ENCODE measurements around the gene PUM2.
"Not testable (repeated sequence)": the region's sequence is repeated elsewhere in the genome, so short reads cannot be mapped to it uniquely, and the experiment has no call there.

Gene PUM2

DNA sequence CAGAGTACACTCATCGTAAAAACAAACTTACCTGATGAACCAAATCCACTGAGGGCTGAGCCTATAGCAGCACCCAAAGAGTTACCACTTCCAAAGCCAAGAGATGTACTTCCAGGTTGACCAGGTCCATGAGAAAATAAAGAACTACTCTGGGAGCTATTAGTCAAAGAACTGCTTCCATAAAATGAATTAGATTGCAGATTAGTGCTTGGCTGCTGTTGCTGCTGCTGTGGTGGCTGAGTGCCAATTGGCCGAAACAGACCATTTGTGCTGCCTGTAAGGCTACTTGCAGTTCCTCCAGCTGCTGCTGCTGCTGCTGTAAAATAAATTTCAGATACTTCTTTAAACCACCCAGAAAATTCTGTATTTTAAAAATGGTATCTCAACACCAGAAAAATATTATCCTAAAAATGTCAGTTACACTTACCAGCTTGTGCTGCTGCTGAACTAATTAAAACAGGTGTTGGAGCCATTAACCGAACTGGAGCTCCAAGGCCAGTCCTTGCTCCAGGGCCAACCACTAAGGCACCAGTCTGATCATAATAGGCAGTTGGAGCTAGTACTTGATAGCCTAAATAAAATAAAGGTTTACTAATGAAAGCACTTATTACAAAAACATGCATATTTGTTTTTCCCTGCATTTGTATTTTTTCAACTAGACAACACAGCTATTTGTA is 67.6 kb downstream of the PUM2 start:
- no peak overlapping the region for H3K4me2 ChIP-seq (ENCODE audit: low read length)
- TF ChIP-seq, protein P1, sequence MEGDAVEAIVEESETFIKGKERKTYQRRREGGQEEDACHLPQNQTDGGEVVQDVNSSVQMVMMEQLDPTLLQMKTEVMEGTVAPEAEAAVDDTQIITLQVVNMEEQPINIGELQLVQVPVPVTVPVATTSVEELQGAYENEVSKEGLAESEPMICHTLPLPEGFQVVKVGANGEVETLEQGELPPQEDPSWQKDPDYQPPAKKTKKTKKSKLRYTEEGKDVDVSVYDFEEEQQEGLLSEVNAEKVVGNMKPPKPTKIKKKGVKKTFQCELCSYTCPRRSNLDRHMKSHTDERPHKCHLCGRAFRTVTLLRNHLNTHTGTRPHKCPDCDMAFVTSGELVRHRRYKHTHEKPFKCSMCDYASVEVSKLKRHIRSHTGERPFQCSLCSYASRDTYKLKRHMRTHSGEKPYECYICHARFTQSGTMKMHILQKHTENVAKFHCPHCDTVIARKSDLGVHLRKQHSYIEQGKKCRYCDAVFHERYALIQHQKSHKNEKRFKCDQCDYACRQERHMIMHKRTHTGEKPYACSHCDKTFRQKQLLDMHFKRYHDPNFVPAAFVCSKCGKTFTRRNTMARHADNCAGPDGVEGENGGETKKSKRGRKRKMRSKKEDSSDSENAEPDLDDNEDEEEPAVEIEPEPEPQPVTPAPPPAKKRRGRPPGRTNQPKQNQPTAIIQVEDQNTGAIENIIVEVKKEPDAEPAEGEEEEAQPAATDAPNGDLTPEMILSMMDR (IDR thresholded peaks at IDR 0.05): no peak
- peaks cover 4% of the 10 kb centered on the region for H3K4me1 ChIP-seq
- no peaks in the 10 kb centered on the region for H3K9me3 ChIP-seq (ENCODE audit: control insufficient read depth, low read length)
- peaks cover 15% of the 10 kb centered on the region for H3K79me2 ChIP-seq
- no peaks in the 10 kb centered on the region for H3K27me3 ChIP-seq (ENCODE audit: control insufficient read depth, insufficient read depth, low read length)
- H2AFZ ChIP-seq: no peak overlapping the region
- H3K9ac ChIP-seq: no peak overlapping the region
- no peak overlapping the region for H3K27ac ChIP-seq
- H3K4me3 ChIP-seq (ENCODE audit: low read depth, low read length): no peak overlapping the region
- H3K36me3 ChIP-seq (ENCODE audit: control insufficient read depth, insufficient read depth, low read length): no peaks in the 10 kb centered on the region

DNA sequence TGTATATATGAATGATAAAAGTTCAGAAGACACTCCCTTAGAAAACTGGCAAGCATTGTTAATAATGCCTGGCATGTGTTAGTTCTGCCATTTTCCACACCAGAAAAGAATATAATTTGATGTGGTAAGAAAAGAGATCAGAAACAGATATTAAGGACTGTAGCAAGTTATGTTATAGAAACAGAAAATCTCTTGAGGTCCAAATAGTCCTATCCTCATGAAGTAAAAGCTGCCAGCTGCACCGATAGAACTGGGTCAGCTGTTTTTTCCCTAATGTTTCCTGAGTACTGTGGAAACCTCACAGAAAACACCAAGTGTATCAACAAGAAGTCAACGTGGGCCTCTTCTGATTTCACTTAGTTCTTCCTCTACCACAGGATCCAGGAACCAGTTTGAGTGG is 68.8 kb downstream of the PUM2 start:
- Histone ChIP-seq H3K27me3 (ENCODE audit: control insufficient read depth, insufficient read depth, low read length) (no peaks in the 10 kb centered on the region), H3K79me2 (peaks cover 11% of the 10 kb centered on the region), H3K9ac (no peak overlapping the region), H3K4me2 (ENCODE audit: low read length) (no peak overlapping the region), H3K4me3 (ENCODE audit: low read depth, low read length) (no peak overlapping the region), H3K27ac (no peak overlapping the region), H3K4me1 (peaks cover 4% of the 10 kb centered on the region), H3K9me3 (ENCODE audit: control insufficient read depth, low read length) (no peaks in the 10 kb centered on the region), H3K36me3 (ENCODE audit: control insufficient read depth, insufficient read depth, low read length) (no peaks in the 10 kb centered on the region), H2AFZ (no peak overlapping the region)
- TF ChIP-seq, protein P1 (IDR thresholded peaks at IDR 0.05): no peak

DNA sequence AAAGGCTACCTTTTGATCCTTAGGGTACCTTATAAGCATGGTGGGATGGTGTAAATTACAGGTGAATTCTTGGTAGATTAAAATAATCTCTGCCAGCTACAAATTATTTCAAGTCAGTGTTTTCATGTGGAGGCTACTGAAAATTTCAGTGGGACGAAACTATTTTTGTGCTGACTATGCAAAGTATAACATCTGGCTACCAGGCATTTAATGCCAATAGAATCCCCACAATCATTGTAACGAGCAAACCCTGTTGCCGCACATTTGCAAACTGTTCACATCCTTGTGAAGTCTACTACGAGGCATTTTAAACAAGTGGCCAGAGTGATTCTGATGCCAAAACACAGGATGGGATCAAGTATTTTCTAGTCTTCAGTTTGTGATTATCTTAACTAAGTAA is 77.6 kb downstream of the PUM2 start:
- H3K27ac ChIP-seq: no peak overlapping the region
- TF ChIP-seq, protein P1 (IDR thresholded peaks at IDR 0.05): no peak
- no peaks in the 10 kb centered on the region for H3K9me3 ChIP-seq (ENCODE audit: control insufficient read depth, low read length)
- H3K4me2 ChIP-seq (ENCODE audit: low read length): no peak overlapping the region
- no peaks in the 10 kb centered on the region for H3K36me3 ChIP-seq (ENCODE audit: control insufficient read depth, insufficient read depth, low read length)
- no peaks in the 10 kb centered on the region for H3K4me1 ChIP-seq
- H3K79me2 ChIP-seq: peaks cover 2% of the 10 kb centered on the region
- H3K27me3 ChIP-seq (ENCODE audit: control insufficient read depth, insufficient read depth, low read length): no peaks in the 10 kb centered on the region
- no peak overlapping the region for H2AFZ ChIP-seq
- no peak overlapping the region for H3K4me3 ChIP-seq (ENCODE audit: low read depth, low read length)
- H3K9ac ChIP-seq: no peak overlapping the region

DNA sequence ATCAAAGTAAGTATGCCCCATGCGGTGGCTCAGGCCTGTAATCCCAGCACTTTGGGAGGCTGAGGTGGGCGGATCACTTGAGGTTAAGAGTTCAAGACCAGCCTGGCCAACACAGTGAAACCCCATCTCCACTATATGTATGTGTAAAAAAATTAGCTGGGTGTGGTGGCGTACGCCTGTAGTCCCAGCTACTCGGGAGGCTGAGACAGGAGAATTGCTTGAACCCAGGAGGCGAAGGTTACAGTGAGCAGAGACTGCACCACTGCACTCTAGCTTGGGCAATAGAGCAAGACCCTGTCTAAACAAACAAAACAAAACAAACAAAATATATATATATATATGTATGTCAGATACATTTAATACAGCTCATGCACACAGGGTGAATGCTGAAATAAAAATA is 82.3 kb downstream of the PUM2 start:
- not testable (repeated sequence) for H3K9me3 ChIP-seq (ENCODE audit: control insufficient read depth, low read length); H3K4me3 ChIP-seq (ENCODE audit: low read depth, low read length); H3K4me2 ChIP-seq (ENCODE audit: low read length); H3K79me2 ChIP-seq; H2AFZ ChIP-seq; H3K4me1 ChIP-seq; H3K36me3 ChIP-seq (ENCODE audit: control insufficient read depth, insufficient read depth, low read length); H3K9ac ChIP-seq; H3K27me3 ChIP-seq (ENCODE audit: control insufficient read depth, insufficient read depth, low read length); H3K27ac ChIP-seq

DNA sequence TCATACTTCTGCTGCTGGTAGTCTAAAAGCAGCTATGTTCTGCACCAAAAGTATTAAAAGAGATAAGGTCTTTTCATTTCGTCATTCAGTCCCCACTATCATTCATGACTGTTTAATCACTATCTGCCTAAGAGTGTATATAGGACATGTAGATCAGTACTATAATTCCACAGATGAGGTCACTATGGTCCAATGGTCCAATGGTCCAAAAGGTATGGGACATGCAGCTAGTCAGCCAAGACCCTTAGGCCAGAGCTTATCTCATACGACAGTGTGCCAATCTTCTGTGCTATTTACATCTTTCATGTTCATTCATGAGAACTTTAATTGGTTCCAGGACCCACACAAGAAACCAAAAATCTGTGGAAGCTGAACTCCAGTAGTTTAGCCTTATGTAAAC is 83.1 kb downstream of the PUM2 start:
- no peak overlapping the region for H3K9ac ChIP-seq
- no peaks in the 10 kb centered on the region for H3K79me2 ChIP-seq
- peaks cover 8% of the 10 kb centered on the region for H3K4me1 ChIP-seq
- no peaks in the 10 kb centered on the region for H3K27me3 ChIP-seq (ENCODE audit: control insufficient read depth, insufficient read depth, low read length)
- TF ChIP-seq, protein P1 (IDR thresholded peaks at IDR 0.05): no peak
- H3K36me3 ChIP-seq (ENCODE audit: control insufficient read depth, insufficient read depth, low read length): no peaks in the 10 kb centered on the region
- no peak overlapping the region for H3K4me2 ChIP-seq (ENCODE audit: low read length)
- no peaks in the 10 kb centered on the region for H3K9me3 ChIP-seq (ENCODE audit: control insufficient read depth, low read length)
- no peak overlapping the region for H3K27ac ChIP-seq
- no peak overlapping the region for H2AFZ ChIP-seq
- no peak overlapping the region for H3K4me3 ChIP-seq (ENCODE audit: low read depth, low read length)
